T-helper 1 cell (primary cell): ENCODE results near the gene NRP2.

Source experiments
- DNase-seq, 5 donors: peaks; one replicate each; pipeline ENCODE4 v3.0.0-alpha.2; 2012 to 2020
- total RNA-seq, 4 donors: gene quantifications; one replicate each; lab custom pipeline; 2026; lab: John Stamatoyannopoulos, UW

NRP2 gene
- total RNA-seq = 0 to 0.39 (median 0.19) reads per million in 4 donors

GRCh38 chr2:205682239-205682970 lies at the start of gene NRP2:
Gene NRP2, plus strand, starts transcription at chr2:205682501. Its CDS starts 790 bp downstream, at chr2:205683291.
- DNase-seq = peak in 1 of 5 donors; percentile 68

GRCh38 chr2:205633994-205634393 lies 48.3 kb upstream of the NRP2 start:
- no peak for DNase-seq

- DNase-seq = no peak
Observed at GRCh38 chr2:205636549-205637319, 45.6 kb upstream of the NRP2 start.

- DNase-seq = no peak
Observed at GRCh38 chr2:205637320-205637602, 45.0 kb upstream of the NRP2 start.

- no peak for DNase-seq
Observed at GRCh38 chr2:205637779-205638503, 44.4 kb upstream of the NRP2 start.

- DNase-seq = no peak
Observed at GRCh38 chr2:205640716-205641115, 41.6 kb upstream of the NRP2 start.

- no peak for DNase-seq
Observed at GRCh38 chr2:205642599-205643356, 39.5 kb upstream of the NRP2 start.

- no peak for DNase-seq
Observed at GRCh38 chr2:205643391-205643885, 38.9 kb upstream of the NRP2 start.

GRCh38 chr2:205644018-205644417 lies 38.3 kb upstream of the NRP2 start:
- no peak for DNase-seq

GRCh38 chr2:205646680-205647079 lies 35.6 kb upstream of the NRP2 start:
- no peak for DNase-seq

- DNase-seq = no peak
Observed at GRCh38 chr2:205650450-205650849, 31.9 kb upstream of the NRP2 start.

GRCh38 chr2:205650931-205651330 lies 31.4 kb upstream of the NRP2 start:
- no peak for DNase-seq

- no peak for DNase-seq
Observed at GRCh38 chr2:205651719-205652118, 30.6 kb upstream of the NRP2 start.

- no peak for DNase-seq
Observed at GRCh38 chr2:205654878-205655605, 27.3 kb upstream of the NRP2 start.

GRCh38 chr2:205655779-205656456 lies 26.4 kb upstream of the NRP2 start:
- DNase-seq = no peak

GRCh38 chr2:205656461-205656860 lies 25.8 kb upstream of the NRP2 start:
- DNase-seq = no peak

- DNase-seq = no peak
Observed at GRCh38 chr2:205656941-205657340, 25.4 kb upstream of the NRP2 start.

GRCh38 chr2:205657579-205657978 lies 24.7 kb upstream of the NRP2 start:
- DNase-seq = no peak

- DNase-seq = no peak
Observed at GRCh38 chr2:205658068-205658467, 24.2 kb upstream of the NRP2 start.

- no peak for DNase-seq
Observed at GRCh38 chr2:205658572-205658971, 23.7 kb upstream of the NRP2 start.

GRCh38 chr2:205659922-205660321 lies 22.4 kb upstream of the NRP2 start:
- DNase-seq = no peak
